ENCODE results near the gene DNPH1. TPM values are rescaled to one million over a fixed set of nuclear protein-coding genes. Genes with fewer than 3 reads are reported as not detected.

The DNPH1 gene
- total RNA-seq, 1 donor from 2014 or later = 27.2 TPM

DNA sequence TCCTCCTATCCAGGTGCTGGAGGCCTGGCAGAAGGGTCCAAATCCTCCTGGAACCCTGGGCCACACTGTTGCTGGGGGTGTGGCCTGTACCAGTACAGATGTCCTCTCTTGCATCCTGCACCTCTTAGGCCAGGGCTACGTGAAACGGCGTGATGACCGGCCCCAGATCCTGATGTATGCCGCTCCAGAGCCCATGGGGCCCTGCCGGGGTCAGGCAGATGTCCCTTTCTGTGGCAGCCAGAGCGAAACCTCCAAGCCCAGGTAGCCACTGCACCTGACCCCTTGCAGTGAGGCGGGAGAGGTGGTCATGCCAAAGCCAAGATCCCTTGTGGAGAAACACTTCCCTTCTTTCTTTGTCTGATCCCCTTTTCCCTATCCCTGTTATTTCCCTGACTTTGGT, 14.2 kb downstream of the DNPH1 start:
- H3K4me1 Mint-ChIP-seq (ENCODE audit: unreplicated experiment) = no peaks in the 10 kb centered on the region
- no peak for DNase-seq (ENCODE audit: extremely low spot score, unreplicated experiment)
- no peak for TF ChIP-seq CTCF (IDR thresholded peaks at IDR 0.05)
- H3K27me3 Mint-ChIP-seq (ENCODE audit: unreplicated experiment) = no peaks in the 10 kb centered on the region
- H3K27ac Mint-ChIP-seq (ENCODE audit: unreplicated experiment) = no peak overlapping the region
- no peaks in the 10 kb centered on the region for H3K9me3 Mint-ChIP-seq (ENCODE audit: unreplicated experiment)
- peaks cover 17% of the 10 kb centered on the region for H3K36me3 Mint-ChIP-seq (ENCODE audit: unreplicated experiment)
- H3K4me3 Mint-ChIP-seq (ENCODE audit: unreplicated experiment) = no peak overlapping the region

- TF ChIP-seq CTCF (IDR thresholded peaks at IDR 0.05) = no peak
- no peak overlapping the region for H3K4me3 Mint-ChIP-seq (ENCODE audit: unreplicated experiment)
Observed at GRCh38 chr6:43213431-43213830, 15.8 kb downstream of the DNPH1 start.

GRCh38 chr6:43211955-43212354, 17.3 kb downstream of the DNPH1 start:
- H3K4me1 Mint-ChIP-seq (ENCODE audit: unreplicated experiment) = no peaks in the 10 kb centered on the region
- no peak overlapping the region for H3K27ac Mint-ChIP-seq (ENCODE audit: unreplicated experiment)
- no peak overlapping the region for H3K4me3 Mint-ChIP-seq (ENCODE audit: unreplicated experiment)
- no peak for DNase-seq (ENCODE audit: extremely low spot score, unreplicated experiment)
- no peaks in the 10 kb centered on the region for H3K9me3 Mint-ChIP-seq (ENCODE audit: unreplicated experiment)
- H3K36me3 Mint-ChIP-seq (ENCODE audit: unreplicated experiment) = peaks cover 17% of the 10 kb centered on the region
- no peak for TF ChIP-seq CTCF (IDR thresholded peaks at IDR 0.05)
- H3K27me3 Mint-ChIP-seq (ENCODE audit: unreplicated experiment) = no peaks in the 10 kb centered on the region

More at GRCh38 chr6:43213431-43213830, 15.8 kb downstream of the DNPH1 start:
- H3K36me3 Mint-ChIP-seq (ENCODE audit: unreplicated experiment) = peaks cover 17% of the 10 kb centered on the region
- no peaks in the 10 kb centered on the region for H3K4me1 Mint-ChIP-seq (ENCODE audit: unreplicated experiment)
- H3K27me3 Mint-ChIP-seq (ENCODE audit: unreplicated experiment) = no peaks in the 10 kb centered on the region
- no peaks in the 10 kb centered on the region for H3K9me3 Mint-ChIP-seq (ENCODE audit: unreplicated experiment)
- H3K27ac Mint-ChIP-seq (ENCODE audit: unreplicated experiment) = no peak overlapping the region
- no peak for DNase-seq (ENCODE audit: extremely low spot score, unreplicated experiment)

DNA sequence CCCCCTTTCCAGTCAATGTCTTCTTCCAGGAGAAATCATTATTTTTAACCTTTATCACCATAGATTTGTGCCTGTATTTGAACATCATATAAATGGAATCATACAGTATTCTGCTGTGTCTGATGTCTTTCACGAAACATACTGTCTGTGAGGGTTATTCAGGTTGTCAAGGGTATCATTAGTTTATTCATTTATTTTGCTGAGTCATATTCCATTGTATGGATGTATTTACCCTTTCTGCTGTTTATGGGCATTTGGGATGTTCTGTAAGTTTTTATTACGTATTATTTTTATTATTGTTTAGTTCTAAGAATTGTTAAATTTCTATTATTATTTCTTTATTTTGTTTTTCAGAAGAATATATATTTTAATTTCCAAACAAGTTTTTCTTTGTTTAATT, 22.0 kb downstream of the DNPH1 start:
- no peak overlapping the region for H3K4me3 Mint-ChIP-seq (ENCODE audit: unreplicated experiment)
- H3K4me1 Mint-ChIP-seq (ENCODE audit: unreplicated experiment) = no peaks in the 10 kb centered on the region
- no peak for TF ChIP-seq CTCF (IDR thresholded peaks at IDR 0.05)
- H3K27ac Mint-ChIP-seq (ENCODE audit: unreplicated experiment) = no peak overlapping the region
- H3K36me3 Mint-ChIP-seq (ENCODE audit: unreplicated experiment) = peaks cover 22% of the 10 kb centered on the region
- no peak for DNase-seq (ENCODE audit: extremely low spot score, unreplicated experiment)
- H3K9me3 Mint-ChIP-seq (ENCODE audit: unreplicated experiment) = no peaks in the 10 kb centered on the region
- H3K27me3 Mint-ChIP-seq (ENCODE audit: unreplicated experiment) = no peaks in the 10 kb centered on the region

DNA sequence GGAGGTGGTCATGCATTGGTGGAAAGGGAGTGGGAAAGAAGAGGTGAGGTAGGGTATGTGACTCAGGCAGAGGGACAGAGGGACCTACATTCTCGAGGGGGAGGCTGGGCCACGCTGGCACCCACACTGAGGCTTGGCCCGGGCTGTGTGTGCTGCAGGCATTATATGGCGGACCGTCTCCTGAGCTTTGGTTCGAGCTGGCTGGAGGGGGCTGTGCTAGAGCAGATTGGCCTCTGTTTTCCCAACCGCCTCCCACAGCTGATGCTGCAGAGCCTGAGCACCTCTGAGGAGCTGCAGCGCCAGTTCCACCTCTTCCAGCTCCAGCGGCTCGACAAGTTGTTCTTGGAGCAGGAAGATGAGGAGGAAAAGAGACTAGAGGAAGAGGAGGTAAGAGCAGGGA, 23.4 kb downstream of the DNPH1 start:
- no peaks in the 10 kb centered on the region for H3K4me1 Mint-ChIP-seq (ENCODE audit: unreplicated experiment)
- peaks cover 25% of the 10 kb centered on the region for H3K36me3 Mint-ChIP-seq (ENCODE audit: unreplicated experiment)
- no peaks in the 10 kb centered on the region for H3K9me3 Mint-ChIP-seq (ENCODE audit: unreplicated experiment)
- H3K27ac Mint-ChIP-seq (ENCODE audit: unreplicated experiment) = no peak overlapping the region
- H3K4me3 Mint-ChIP-seq (ENCODE audit: unreplicated experiment) = no peak overlapping the region
- no peaks in the 10 kb centered on the region for H3K27me3 Mint-ChIP-seq (ENCODE audit: unreplicated experiment)
- DNase-seq (ENCODE audit: extremely low spot score, unreplicated experiment) = no peak
- TF ChIP-seq CTCF (IDR thresholded peaks at IDR 0.05) = no peak

Data from osteocyte (in vitro differentiated cells).